HG02763 (cell line): ENCODE data around the gene LCMT1.

Experiments used
- ATAC-seq: cut with Tn5 transposase; IDR thresholded peaks from one replicate; pipeline ENCODE4 v1.9.1; 2021; ENCODE audit warnings: mild to moderate bottlenecking, moderate library complexity; ENCODE audit not compliant: unreplicated experiment

Gene LCMT1

DNA sequence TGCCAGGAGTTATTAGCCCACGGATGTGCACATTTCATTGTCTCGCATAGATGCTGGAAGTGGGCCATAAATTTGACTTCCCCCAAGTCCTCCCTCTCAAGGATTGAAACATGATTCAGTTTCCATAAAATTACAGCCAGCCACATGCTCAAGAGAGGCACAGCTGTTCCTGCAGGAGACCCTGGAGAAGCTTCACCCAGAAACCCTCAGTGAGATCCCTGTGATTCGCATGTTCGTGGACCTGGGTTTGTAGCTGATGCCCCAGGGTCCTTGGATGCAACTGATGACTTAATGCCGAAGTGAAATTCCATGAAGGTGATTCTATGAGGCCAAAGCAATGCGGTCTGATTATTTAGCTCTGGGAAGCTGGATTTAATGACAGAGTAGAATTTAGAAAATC lies 80.6 kb downstream of the LCMT1 start:
- ATAC-seq = no peak

DNA sequence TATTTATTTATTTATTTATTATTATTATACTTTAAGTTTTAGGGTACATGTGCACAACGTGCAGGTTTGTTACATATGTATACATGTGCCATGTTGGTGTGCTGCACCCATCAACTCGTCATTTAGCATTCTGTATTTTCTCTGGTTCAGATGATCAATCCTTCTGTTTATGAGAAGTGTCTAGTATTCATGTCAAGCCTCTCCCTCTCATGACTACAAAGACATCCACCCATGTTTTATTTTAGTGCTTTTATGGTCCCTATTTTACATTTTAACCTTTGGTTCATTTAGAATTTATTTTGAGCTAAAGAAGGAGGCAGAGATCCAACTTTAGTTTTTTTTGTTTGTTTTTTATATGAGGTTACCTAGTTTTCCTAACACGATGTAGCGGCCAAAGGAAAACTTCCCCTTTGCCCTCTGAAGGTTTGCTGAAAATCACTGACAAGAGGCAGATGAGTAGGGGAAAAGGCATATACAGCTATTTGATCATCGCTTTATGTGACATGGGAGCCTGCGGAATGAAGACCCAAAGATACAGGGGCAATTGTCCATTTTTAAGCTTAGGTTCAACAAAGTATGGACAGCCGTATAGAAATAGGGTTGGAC lies 82.8 kb downstream of the LCMT1 start:
- ATAC-seq = no peak

DNA sequence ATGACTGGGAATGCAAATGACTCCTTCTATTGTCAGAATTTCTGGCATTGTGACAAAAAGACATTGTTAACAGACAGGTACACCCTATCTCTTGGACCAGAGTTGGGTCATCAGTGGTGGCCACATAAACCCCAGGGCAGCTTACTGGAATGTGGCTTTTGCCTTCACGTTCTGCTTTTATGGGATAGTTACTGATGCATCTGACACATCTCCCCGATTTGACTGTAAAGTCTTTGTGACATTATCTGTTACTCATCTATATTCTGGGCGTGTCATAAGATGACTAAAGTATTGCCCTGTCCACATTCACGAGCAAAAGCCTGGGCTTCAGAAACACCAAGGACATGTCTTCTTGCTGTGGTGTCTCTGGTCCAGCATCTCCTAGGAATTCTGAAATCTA lies 86.5 kb downstream of the LCMT1 start:
- ATAC-seq = no peak

DNA sequence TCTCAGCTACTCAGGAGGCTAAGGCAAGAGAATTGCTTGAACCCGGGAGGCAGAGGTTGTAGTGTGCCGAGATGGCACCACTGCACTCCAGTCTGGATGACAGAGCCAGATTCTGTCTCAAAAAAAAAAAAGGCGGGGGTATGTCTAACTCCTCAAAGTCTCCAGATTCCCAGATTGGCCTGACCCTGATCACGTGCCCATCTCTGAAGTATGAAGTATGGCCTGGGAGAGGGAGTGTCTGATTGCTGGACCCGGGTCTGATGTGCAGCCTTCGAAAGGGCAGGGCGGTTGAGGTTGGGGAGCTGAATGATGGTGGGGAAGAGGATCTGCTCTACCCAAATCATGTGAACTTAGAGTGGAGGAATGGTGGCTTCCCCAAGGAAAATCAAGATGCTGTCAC lies 87.9 kb downstream of the LCMT1 start:
- ATAC-seq = no peak

DNA sequence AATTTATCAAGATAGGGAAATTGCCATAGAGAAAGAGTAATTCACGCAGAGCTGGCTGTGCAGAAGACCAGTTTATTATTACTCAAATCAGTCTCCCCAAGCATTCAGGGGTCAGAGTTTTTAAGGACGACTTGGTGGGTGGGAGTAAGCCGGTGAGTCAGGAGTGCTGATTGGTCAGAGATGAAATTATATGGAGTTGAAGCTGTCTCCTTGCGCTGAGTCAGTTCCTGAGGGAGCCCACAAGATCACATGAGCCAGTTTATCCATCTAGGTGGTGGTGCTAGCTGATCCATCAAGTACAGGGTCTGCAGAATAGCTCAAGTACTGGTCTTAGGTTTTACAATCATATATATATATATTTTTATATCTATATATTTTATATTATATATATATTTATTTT lies 99.2 kb downstream of the LCMT1 start:
- ATAC-seq = no peak

DNA sequence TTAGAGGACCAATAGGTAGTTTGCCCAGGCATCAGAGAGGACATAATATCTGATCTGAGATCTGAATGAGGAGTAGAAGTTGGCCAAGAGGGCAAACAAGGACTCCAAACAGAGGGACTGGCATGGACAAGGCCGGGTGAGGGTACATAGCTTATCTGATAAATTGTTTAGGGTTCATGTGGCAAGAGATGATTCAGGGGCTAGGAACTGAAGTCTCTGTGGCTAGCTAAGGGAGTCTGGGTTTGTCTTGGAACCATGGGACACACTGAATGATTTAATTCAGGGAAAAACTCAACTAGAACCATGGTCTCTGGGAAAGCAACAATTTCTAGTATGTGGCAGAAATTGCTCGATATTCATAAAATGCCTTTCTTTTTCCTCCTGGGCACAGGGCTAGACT lies 101.1 kb downstream of the LCMT1 start:
- no peak for ATAC-seq

DNA sequence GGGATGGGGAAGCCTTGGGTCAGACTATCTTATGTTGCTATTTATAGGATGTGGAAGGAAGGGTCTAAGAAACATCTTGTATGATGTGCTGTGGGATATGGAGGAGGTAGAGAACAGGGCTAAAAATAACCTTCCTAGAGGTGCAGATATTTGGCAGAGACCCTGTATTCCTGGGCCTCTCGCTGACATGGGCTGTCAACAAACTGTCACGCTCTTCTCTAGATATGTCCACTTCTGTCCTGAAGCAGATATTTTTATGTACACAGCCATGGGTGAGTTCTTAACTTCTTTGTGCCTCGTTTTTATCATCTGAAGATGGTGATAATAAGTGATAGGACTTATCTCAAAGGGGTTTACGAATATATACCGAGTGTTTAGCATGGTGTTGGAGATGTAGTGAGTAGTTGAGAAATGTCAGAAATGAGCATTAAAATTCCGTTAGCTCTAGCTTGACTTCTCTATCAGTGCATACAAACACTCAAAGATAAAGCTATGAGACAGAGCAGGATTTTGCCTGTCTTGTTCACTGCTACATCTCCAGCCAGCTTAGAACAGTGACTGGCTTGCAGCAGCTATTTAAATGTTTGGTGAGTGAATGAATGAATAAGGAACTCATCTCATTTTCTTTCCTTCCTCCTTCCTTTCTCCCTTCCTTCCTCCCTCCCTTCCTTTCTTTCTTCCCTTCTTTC lies 102.3 kb downstream of the LCMT1 start:
- no peak for ATAC-seq

DNA sequence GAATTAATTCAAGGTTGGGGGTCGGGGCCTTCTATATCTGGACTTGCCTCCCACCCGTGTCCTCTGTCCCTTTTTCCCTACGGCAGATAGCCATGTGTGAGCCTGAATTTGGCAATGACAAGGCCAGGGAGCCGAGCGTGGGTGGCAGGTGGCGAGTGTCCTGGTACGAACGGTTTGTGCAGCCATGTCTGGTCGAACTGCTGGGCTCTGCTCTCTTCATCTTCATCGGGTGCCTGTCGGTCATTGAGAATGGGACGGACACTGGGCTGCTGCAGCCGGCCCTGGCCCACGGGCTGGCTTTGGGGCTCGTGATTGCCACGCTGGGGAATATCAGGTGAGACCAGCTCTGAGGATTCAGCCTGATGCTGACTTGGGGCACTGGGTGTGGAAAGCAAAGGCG lies 105.6 kb downstream of the LCMT1 start:
- no peak for ATAC-seq

DNA sequence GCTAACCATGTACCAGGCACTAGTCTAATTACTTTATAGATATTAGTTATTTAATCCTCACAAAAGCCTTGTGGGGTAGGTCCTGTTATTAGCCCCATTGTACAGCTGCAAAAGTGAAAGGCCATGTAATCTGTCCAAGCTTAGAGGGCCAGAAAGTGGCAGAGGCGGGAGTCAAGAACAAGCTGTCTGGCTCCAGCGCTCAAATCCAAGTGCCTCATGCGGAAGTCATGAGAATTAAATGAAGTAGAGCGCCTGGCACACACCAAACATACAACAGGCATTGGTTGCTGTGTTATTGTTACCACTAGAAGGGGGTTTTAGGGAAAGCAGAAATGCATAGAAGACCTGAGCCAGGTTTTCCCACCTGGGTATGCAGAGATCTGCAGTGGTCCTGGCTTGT lies 106.4 kb downstream of the LCMT1 start:
- ATAC-seq = no peak

DNA sequence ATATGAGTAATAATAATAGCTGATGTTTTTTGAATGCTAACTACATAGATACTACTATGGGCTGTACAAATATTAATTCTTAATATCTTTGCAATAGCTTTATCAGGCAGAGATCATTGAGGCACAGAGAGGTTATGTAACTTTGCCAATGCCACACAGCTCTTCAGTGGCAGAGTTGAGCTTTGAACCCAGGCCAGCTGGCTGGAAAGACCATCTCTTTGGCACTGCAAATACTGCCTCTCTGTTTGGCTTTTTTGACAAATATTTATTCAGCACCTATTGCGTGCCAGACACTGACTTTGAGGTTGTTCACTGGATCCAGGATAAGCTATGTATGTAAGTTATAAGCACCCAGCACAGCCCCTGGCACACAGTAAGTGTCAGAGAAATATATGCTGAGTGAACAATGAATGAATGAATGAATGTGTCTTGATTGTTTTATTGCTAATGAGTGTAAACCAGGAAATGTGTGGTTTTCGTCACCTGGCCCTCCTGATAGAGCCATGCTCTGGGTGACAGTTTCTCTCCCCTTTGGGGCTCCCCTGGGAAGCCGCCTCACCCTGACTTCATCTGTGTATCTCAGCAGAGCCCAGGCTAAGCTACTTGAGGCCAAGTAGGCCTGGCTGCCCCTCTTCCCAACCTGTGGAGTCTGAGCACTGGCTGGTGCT lies 107.7 kb downstream of the LCMT1 start:
- ATAC-seq = no peak

DNA sequence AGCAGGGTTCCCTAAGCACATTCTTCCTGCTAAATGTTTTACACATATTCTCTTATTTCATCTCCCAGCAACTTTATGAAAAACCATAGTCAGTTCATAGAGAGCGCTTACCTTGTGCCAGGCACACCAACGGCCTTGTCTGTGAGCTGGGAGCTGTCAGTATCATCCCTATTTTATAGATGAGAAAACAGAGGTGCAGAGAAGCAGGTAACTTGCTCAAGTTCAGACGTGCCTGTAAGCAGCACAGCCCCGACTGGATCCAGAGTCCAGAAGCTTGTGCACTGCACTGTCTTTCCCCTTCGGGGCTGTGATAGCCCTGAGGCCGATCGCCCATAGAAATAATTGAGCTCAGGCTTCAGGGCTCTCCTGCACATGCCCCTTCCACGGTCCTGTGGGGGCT lies 111.4 kb downstream of the LCMT1 start:
- no peak for ATAC-seq

DNA sequence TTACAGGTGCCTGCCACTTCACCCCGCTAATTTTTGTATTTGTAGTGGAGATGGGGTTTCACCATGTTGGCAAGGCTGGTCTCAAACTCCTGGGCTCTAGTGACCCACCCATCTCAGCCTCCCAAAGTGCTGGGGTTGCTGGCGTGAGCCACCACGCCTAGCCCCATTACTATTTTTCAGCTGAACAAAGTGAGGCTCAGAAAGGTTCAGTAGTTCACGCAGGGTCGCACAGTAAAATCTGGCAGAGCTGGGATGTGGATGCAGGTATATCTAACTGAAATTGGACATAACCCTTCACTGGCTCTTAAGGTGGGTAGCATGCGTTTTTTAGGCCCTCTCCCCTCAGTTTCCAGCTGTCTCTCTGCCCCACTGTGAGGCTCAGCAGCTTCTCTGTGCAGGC lies 112.4 kb downstream of the LCMT1 start:
- ATAC-seq = no peak

DNA sequence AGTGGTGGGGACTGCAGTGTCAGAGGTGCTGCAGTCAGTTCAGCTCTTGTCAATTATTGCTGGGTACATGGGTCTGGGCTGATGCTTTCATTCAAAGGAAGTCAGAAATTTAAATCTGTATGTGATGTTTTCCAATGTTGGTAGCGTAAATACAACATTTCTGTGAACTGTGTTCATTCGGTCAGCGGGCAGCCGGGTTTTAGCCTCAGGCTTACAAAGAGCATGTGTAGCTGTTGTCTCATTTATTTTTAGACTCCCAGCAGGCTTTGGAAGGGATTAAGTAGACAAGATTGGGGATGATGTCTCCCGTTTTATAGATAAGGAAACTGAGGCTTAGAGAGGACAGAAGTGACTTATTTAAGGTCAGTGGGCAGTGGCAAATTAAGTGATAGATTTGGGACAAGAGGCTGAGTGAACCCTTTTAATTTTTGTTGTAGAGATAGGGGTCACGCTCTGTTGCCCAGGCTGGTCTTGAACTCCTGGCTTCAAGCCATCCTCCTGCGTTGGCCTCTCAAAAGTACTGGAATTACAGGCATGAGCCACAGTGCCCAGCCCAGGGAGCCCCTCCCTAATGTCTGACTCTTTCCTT lies 113.3 kb downstream of the LCMT1 start:
- ATAC-seq = no peak
